Measurements from ENCODE around the gene PRKCI.

The PRKCI gene

GRCh38 chr3:170344971-170345370 is 122.7 kb downstream of the PRKCI start:
- H3K4me3 ChIP-seq (ENCODE audit: low read depth, low read length) = no peak overlapping the region
- DNase-seq (ENCODE audit: low read depth) = peak; percentile 71
- TF ChIP-seq MYC (IDR thresholded peaks at IDR 0.05; ENCODE audit: low read depth, low read length) (no peak), POLR2A (IDR thresholded peaks at IDR 0.05; ENCODE audit: extremely low read depth, insufficient read length) (no peak), MAX (IDR thresholded peaks at IDR 0.05; ENCODE audit: low read depth, low read length) (no peak), CTCF (IDR thresholded peaks at IDR 0.05; ENCODE audit: low read depth, low read length) (no peak)

- no peak for TF ChIP-seq MYC (IDR thresholded peaks at IDR 0.05; ENCODE audit: low read depth, low read length)
- no peak for TF ChIP-seq POLR2A (IDR thresholded peaks at IDR 0.05; ENCODE audit: extremely low read depth, insufficient read length)
- TF ChIP-seq MAX (IDR thresholded peaks at IDR 0.05; ENCODE audit: low read depth, low read length) = no peak
- no peak for TF ChIP-seq CTCF (IDR thresholded peaks at IDR 0.05; ENCODE audit: low read depth, low read length)
- DNase-seq (ENCODE audit: low read depth) = no peak
- H3K4me3 ChIP-seq (ENCODE audit: low read depth, low read length) = no peak overlapping the region
Measured at GRCh38 chr3:170346481-170347392, 124.5 kb downstream of the PRKCI start.

GRCh38 chr3:170350515-170351413 is 128.5 kb downstream of the PRKCI start:
- H3K4me3 ChIP-seq (ENCODE audit: low read depth, low read length) = no peak overlapping the region
- TF ChIP-seq MYC (IDR thresholded peaks at IDR 0.05; ENCODE audit: low read depth, low read length) = no peak
- TF ChIP-seq POLR2A (IDR thresholded peaks at IDR 0.05; ENCODE audit: extremely low read depth, insufficient read length) = no peak
- no peak for TF ChIP-seq CTCF (IDR thresholded peaks at IDR 0.05; ENCODE audit: low read depth, low read length)
- TF ChIP-seq MAX (IDR thresholded peaks at IDR 0.05; ENCODE audit: low read depth, low read length) = no peak
- DNase-seq (ENCODE audit: low read depth) = no peak

GRCh38 chr3:170352936-170353335 is 130.7 kb downstream of the PRKCI start:
- H3K4me3 ChIP-seq (ENCODE audit: low read depth, low read length) = no peak overlapping the region
- peak; percentile 66 for DNase-seq (ENCODE audit: low read depth)

More at GRCh38 chr3:170352936-170353335, 130.7 kb downstream of the PRKCI start:
- no peak for TF ChIP-seq CTCF (IDR thresholded peaks at IDR 0.05; ENCODE audit: low read depth, low read length)
- TF ChIP-seq POLR2A (IDR thresholded peaks at IDR 0.05; ENCODE audit: extremely low read depth, insufficient read length) = no peak
- TF ChIP-seq MAX (IDR thresholded peaks at IDR 0.05; ENCODE audit: low read depth, low read length) = no peak
- no peak for TF ChIP-seq MYC (IDR thresholded peaks at IDR 0.05; ENCODE audit: low read depth, low read length)

All from NB4 (cell line).